Activated T-helper 2 cell treated with anti-CD3 and anti-CD28 coated beads, Interferon-gamma antibody, Interleukin-2, Interleukin-4, amounts not matched to agents 10 μg/mL and 5 μg/mL and 100 μg/mL, durations not matched to agents 14 hours and 24 hours and 36 hours (primary cell): ENCODE data around the gene IRF7. TPM values are rescaled to one million over a fixed set of nuclear protein-coding genes. Genes with fewer than 3 reads are reported as not detected.
"Not testable (repeated sequence)": the region's sequence is repeated elsewhere in the genome, so short reads cannot be mapped to it uniquely, and the experiment has no call there.

Experiments
- DNase-seq: peaks from one replicate; pipeline ENCODE4 v3.0.0; 2021; ENCODE audit warnings: low spot score
- H3K27ac Mint-ChIP-seq: one replicate; pipeline ENCODE4 v1.8.0; 2021; ENCODE audit warnings: mixed read lengths
- H3K27me3 Mint-ChIP-seq: one replicate; pipeline ENCODE4 v1.8.0; 2021; ENCODE audit warnings: low read depth, mixed read lengths
- H3K36me3 Mint-ChIP-seq: one replicate; pipeline ENCODE4 v1.8.0; 2021; ENCODE audit warnings: low read depth, mixed read lengths
- H3K4me1 Mint-ChIP-seq: one replicate; pipeline ENCODE4 v1.8.0; 2021; ENCODE audit warnings: low read depth, mixed read lengths
- H3K4me3 Mint-ChIP-seq: one replicate; pipeline ENCODE4 v1.8.0; 2021; ENCODE audit warnings: low read depth, mild to moderate bottlenecking, moderate library complexity, mixed read lengths
- H3K9me3 Mint-ChIP-seq: one replicate; pipeline ENCODE4 v1.8.0; 2021; ENCODE audit warnings: mixed read lengths
- intact Hi-C: fragments of 100-400 bp; cut with micrococcal nuclease; formaldehyde crosslinking; loops from one replicate; pipeline ENCODE4 v1.15.1; 2023
- total RNA-seq: library from RNA; stranded (reverse); gene quantifications from 2 replicates; pipeline ENCODE4 v1.2.3, GENCODE V29; 2022

The IRF7 gene
- total RNA-seq, 1 donor from 2014 or later, result 26.8 TPM

DNA sequence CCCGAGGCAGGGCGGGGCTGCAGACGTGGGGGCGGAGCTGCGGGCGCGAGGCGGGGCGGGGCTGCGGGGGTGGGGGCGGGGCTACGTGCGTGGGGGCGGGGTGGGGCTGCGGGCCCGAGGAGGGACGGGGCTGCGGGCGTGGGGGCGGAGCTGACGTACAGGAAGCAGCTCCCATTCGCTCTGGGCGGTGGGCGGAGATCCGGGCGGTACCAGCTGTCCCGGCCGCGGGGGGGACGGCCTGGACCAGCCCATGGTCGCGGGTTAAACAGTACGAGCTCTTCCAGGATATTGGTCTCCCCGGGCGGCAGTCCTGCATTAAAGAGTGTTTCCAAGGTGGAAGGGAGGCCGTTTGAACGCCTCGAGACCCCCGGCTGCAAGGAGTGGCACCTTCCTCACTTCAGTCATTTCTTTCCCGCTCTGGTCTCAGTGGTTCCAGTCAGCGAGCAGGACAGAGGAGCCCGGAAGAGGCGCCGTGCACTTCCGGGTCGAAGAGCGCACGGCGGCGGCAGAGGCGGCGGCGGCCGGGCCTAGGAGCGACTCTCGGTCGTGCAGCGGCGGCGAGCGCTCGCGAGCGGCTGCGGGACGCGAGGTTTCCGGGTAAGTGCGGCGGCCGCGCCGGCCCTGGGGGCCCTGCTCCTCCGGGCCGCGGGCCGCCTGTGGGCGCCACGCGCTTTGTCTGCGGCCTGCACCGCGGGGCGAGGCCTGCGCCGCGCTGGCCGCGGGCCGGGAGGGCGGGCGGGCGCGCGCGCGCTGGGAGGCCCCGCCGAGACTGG is 39.6 kb downstream of the IRF7 start, which contains the start of gene PHRF1:
TSS of gene PHRF1 (plus strand) at position 475 of the 773 bp plus-strand sequence. CDS start 5,043 bp downstream, outside the sequence.
- H3K4me3 Mint-ChIP-seq, result peak within 1 kb of the TSS; percentile 98
- DNase-seq, result peak; percentile 93
- H3K4me1 Mint-ChIP-seq, result peaks cover 31% of the 10 kb centered on the region
- H3K27me3 Mint-ChIP-seq, result peaks cover 5% of the 10 kb centered on the region
- intact Hi-C loops, result loop anchor here (1.0 to 5.0 kb wide), 3 partner anchors 8 to 69 kb away; partner anchors contain the start of gene RNH1
- H3K9me3 Mint-ChIP-seq, result no peaks in the 10 kb centered on the region
- peaks cover 9% of the 10 kb centered on the region for H3K36me3 Mint-ChIP-seq
- peak within 1 kb of the TSS; percentile 99 for H3K27ac Mint-ChIP-seq

DNA sequence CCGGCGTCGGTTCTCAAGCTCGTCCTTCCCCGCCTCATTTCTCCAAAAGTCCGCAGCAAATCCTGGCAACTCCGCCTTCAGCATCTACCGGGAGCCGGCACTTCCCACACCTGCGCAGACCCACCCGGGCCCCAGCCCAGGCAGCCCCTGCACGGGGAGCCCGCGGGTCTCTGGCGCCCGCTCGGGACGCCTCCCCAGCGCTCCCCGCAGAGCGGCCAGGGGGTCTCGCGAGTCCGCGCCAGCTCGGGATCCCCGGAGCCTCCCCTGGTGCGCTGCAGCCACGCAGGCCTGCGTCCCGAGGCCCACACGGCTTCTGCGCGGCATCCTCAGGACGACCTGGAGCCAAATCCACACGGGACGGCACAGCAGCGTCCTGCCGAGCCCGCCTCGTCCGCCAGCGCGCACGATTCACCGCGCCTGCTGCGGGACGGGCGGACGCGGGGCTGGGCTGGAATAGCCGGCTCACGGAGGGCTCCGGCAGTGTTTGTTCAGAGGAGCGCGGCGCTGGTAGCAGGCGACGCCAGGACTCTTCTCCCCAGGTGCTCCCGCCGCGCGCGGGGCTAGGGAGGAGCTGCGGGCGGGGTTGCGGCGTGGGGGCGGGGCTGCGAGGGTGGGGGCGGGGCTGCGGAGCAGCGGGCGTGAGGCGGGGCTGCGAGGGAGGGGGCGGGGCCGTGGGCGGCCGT is 40.3 kb downstream of the IRF7 start:
- Mint-ChIP-seq H3K36me3 (peaks cover 6% of the 10 kb centered on the region), H3K9me3 (no peaks in the 10 kb centered on the region), H3K27ac (no peak overlapping the region), H3K4me1 (peaks cover 29% of the 10 kb centered on the region), H3K4me3 (peak overlapping the region; percentile 86), H3K27me3 (peaks cover 5% of the 10 kb centered on the region)
- intact Hi-C loops, result loop anchor here (5.0 kb wide), 1 partner anchor 37 kb away; no protein-coding TSS in a partner anchor
- no peak for DNase-seq

DNA sequence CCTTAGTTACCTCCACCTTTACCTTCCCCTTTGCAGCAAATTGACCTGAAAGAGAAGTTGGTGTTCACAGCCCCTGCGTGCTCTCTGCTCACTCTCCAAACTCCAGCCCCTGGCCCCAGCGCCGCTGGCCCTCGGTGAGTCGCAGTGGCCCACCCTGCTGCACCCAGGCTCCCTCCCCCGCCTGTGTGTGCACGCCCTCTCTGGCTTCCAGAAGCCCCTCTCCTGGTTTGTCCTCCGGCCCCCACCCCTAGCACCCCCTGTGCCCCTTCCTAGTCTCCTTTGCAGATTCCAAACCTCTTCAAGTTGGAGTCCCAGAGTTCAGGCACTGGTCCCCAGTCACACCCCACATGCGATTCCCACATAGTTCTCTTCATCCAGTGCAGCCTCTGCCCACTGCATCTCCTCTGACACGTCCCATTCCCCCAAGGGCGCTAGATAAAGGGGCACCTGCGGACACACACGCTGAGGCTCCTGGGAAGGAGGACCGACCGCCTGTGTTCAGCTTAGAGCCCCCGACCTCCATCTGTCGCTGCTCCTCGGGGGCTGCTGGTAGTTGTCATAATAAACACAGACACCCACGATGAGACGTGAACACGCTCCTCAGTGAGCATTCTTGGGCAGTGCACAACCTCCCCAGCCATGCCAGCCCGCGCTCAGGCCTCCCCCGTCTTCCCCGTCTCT is 41.0 kb downstream of the IRF7 start:
- Mint-ChIP-seq H3K27ac (no peak overlapping the region), H3K9me3 (no peaks in the 10 kb centered on the region), H3K27me3 (peaks cover 5% of the 10 kb centered on the region), H3K36me3 (peaks cover 6% of the 10 kb centered on the region), H3K4me1 (peaks cover 26% of the 10 kb centered on the region), H3K4me3 (peak overlapping the region; percentile 86)
- DNase-seq, result no peak
- intact Hi-C loops, result loop anchor here (5.0 kb wide), 1 partner anchor 38 kb away; no protein-coding TSS in a partner anchor

DNA sequence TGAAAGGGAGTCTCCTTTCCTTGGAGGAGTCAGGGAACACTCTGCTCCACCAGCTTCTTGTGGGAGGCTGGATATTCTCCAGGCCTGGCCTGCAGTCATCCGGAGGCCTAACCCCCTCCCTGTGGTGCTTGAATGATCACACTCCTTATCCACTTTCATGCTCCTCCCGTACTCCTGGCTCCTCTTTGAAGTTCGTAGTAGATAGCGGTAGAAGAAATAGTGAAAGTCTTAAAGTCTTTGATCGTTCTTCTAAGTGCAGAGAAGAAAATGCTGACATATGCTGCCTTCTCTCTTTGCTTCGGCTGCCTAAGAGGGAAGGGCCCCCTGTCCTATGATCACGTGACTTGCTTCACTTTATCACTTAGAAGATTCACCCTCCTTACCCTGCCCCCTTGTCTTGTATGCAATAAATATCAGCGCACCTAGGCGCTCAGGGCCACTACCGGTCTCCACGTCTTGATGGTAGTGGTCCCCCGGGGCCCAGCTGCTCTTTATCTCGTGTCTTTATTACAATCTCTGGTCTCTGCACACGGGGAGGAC is 41.6 kb downstream of the IRF7 start:
- H3K36me3 Mint-ChIP-seq, H3K27me3 Mint-ChIP-seq, H3K27ac Mint-ChIP-seq, DNase-seq, intact Hi-C loops, H3K9me3 Mint-ChIP-seq: not testable (repeated sequence)
- Mint-ChIP-seq H3K4me3 (peak overlapping the region; percentile 86), H3K4me1 (peaks cover 22% of the 10 kb centered on the region)

DNA sequence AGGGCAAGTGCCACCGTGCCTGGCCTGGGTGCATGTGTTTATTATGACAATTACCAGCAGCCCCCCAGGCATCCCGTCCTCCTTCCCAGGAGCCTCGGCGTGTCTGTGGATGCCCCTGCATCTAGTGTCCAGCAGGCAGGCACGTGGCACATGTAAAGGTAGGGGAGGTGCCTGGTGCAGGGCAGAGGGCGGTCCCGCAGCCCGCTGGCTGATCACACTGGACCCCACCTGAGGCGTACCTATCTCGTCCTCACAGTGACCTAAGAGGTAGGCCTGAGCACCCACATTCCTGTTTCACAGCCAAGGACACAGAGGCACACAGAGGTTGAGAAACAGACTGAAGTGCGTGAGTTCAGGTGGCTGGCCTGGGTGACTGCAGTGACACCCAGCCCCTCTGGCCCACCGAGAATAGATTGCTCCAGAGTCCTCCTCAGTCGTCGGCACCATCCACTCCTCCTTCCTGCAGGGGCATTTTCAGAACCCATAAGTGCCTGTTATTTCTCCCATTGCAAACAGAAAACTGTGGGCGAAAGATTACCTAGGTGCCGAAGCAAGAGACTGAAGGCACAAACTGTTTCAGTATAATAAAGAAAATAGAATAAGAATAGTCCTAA is 42.5 kb downstream of the IRF7 start:
- Mint-ChIP-seq H3K27ac (no peak overlapping the region), H3K4me3 (no peak overlapping the region), H3K4me1 (peaks cover 22% of the 10 kb centered on the region), H3K9me3 (no peaks in the 10 kb centered on the region), H3K36me3 (peaks cover 6% of the 10 kb centered on the region), H3K27me3 (peaks cover 5% of the 10 kb centered on the region)
- intact Hi-C loops, result no loop called here
- no peak for DNase-seq

DNA sequence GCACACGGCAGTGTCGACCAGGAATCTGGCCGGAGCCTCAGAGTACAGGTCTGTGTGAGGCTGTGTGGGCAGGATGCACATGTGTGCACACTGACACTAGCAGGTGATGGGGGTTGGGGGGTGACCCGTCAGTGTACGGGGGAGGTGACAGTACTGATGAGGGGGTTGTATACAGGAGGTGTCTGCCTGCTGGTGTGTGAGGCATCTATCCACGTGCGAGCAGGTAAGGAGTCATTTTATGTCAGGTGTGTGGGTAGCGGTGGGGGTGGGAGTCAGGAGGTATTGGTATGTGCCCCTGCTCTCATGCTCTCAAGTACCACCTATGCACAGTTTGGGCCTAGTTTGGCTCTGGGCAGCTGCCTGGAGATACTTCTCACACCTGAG is 44.0 kb downstream of the IRF7 start:
- Mint-ChIP-seq H3K4me1 (peaks cover 14% of the 10 kb centered on the region), H3K27ac (no peak overlapping the region), H3K36me3 (peaks cover 10% of the 10 kb centered on the region), H3K9me3 (no peaks in the 10 kb centered on the region), H3K4me3 (no peak overlapping the region), H3K27me3 (peaks cover 5% of the 10 kb centered on the region)
- no peak for DNase-seq
- intact Hi-C loops, result no loop called here

DNA sequence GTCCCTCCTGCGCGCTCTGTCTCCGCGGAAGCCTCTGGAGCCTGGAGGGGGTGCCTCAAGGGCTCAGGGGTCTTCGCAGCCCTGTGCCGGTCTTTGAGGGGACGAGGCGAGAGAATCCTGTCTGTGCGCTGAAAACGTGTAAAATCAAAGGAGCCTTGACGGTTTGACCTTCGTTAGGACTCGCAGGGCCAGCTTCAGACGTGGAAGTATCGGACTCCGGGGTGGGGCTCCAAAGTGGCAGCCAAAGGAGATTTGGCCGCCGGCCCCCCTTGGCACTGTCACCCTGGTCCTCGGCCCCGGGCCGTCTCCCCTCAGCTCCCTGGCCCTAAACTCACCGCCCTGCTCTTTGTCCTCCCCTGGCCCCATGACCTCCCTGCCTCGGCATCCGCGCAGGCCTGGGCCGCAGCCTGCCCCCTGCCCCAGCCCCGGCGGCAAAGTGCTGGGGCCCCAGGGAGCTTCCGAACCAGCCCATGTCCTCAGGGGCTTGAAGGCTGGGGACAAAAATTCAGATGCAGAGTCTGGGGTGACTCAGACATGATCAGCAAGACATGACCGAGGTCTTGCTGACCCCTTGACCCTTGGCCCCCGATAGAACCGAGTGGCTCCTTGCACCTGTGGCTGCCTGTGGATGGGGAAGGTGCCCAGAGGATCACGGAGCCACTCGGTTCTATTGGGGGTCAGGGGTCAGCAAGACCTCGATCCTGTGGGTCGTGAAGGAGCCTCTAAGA is 46.4 kb downstream of the IRF7 start:
- Mint-ChIP-seq H3K9me3 (no peaks in the 10 kb centered on the region), H3K4me3 (peak overlapping the region; percentile 75), H3K4me1 (peaks cover 8% of the 10 kb centered on the region), H3K27ac (peak overlapping the region; percentile 33), H3K27me3 (no peaks in the 10 kb centered on the region), H3K36me3 (peaks cover 21% of the 10 kb centered on the region)
- intact Hi-C loops, result loop anchor here (2.0 kb wide), 1 partner anchor 63 kb away; the partner anchor contains the start of gene RNH1
- DNase-seq, result no peak

DNA sequence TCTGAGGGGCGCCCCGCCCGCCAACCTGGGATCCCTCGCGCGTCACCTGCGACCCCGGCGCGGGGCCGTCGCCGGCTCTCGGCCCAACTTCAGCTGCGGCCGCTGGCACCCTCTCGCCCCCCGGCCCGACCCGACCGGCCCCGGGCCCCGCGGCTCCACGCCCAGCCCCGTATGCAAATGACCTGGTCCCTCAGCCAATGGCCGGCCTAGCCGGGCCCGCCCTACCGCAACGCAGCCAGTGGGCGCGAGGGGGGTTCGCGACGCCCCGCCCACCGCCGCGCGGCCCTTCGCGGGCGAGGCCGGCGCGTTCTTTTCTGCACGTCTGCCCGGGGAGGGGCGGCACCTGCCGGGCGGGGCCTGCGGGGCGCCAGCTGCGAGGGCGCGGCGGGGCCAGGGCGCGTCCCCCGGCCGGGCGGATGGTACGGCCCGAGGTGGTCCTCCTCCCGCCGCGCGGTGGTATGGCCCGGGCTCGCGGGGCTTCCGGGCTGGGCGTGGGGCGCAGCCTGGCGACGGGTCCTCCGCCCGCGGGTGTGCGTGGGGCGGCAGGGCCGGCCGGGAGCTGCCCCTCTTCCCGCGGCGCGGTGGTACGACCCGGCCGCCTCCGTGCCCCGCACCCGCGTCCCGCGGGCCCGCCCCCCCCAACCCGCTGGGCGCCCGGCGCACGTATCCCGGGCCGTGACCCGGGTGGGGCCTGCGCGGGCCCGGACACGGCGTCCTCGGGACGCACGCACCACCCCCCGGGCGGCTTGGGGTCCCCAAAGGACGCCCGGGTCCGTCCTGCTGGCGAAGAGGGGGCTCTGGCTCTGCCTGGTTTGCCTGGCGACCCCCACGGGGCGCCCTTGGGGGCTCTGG is 47.2 kb downstream of the IRF7 start:
- Mint-ChIP-seq H3K9me3 (no peaks in the 10 kb centered on the region), H3K27ac (peak overlapping the region; percentile 33), H3K4me3 (peak overlapping the region; percentile 75), H3K36me3 (peaks cover 26% of the 10 kb centered on the region), H3K27me3 (no peaks in the 10 kb centered on the region), H3K4me1 (peaks cover 4% of the 10 kb centered on the region)
- intact Hi-C loops, result loop anchor here (1.0 to 2.0 kb wide), 2 partner anchors 8 to 62 kb away; partner anchors contain the start of genes PHRF1 and RNH1
- DNase-seq, result peak; percentile 95

DNA sequence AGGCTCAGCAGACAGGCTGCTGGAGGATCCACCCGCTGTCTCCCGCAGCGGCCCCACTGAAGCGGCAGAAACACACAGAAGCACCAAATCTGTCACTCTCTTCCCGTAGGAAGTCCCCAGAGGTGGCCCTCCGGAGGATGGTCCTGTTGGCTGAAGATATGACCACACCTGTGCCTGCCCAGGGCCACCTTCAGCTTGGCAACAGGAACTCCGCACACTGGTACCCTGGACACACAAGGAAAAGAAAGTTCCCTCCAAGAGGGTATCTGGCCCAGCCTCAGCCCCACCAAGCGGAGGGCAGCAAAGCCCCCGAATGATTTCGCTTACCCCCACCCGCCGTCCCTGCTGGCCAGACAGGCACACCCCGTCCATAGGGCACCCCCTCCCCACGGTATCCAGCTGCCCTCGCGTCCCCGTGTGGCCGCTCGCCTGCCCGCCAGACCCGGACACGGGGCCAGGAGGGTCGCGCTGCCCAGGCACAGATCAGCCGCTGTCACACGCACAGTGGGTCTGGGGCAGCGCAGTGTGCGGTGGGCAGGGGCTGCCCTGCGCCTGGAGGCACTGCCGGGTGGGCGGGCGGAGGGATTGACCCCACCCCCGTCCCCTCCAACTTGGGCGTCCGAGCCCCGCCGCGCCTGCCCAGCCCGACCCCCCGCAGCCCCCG is 48.0 kb downstream of the IRF7 start:
- peak overlapping the region; percentile 46 for H3K27ac Mint-ChIP-seq
- H3K27me3 Mint-ChIP-seq, result no peaks in the 10 kb centered on the region
- peaks cover 2% of the 10 kb centered on the region for H3K4me1 Mint-ChIP-seq
- peaks cover 27% of the 10 kb centered on the region for H3K36me3 Mint-ChIP-seq
- intact Hi-C loops, result loop anchor here (1.0 to 2.0 kb wide), 2 partner anchors 9 to 61 kb away; partner anchors contain the start of genes PHRF1 and RNH1
- no peak for DNase-seq
- H3K9me3 Mint-ChIP-seq, result no peaks in the 10 kb centered on the region
- H3K4me3 Mint-ChIP-seq, result peak overlapping the region; percentile 85

DNA sequence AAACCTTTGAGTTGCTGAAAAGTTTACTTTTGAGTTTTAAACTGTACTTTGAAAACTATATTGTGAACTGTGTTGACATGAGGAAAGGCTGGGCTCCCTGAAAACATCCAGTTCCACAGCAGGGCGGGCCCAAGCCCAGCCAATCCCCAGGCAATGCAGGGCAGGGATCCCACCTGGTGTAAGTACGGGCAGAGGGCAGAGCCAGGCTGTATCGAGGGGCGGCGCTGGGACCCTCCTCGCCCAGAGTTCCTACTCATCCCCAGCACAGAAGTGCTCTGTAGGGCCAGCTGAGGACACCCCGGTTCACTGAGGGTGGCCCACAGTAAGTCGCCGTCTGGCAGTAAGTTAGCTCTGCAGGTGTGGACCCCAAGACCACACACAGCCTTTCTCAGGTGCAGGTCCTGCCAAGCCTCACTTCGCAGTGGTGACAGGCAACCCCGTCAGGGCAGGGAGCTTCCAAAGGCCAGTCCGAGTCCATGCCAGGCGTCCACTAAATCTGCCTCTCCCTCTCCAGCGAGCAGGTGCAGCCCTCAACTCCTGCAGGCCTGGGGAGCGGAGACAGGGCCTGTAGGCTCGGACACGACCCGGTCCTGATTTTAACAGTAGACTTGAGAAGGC is 48.6 kb downstream of the IRF7 start:
- H3K4me1 Mint-ChIP-seq, result peaks cover 2% of the 10 kb centered on the region
- intact Hi-C loops, result no loop called here
- H3K4me3 Mint-ChIP-seq, result peak overlapping the region; percentile 85
- no peak overlapping the region for H3K27ac Mint-ChIP-seq
- no peak for DNase-seq
- H3K9me3 Mint-ChIP-seq, result no peaks in the 10 kb centered on the region
- H3K36me3 Mint-ChIP-seq, result peaks cover 27% of the 10 kb centered on the region
- H3K27me3 Mint-ChIP-seq, result no peaks in the 10 kb centered on the region
